Measurements from ENCODE around the gene SIX3.

GRCh38 chr2:44950646-44951045 is 9.1 kb downstream of the SIX3 start:
- no peak for TF ChIP-seq CTCF (IDR thresholded peaks at IDR 0.05; ENCODE audit: extremely low read depth in 1 of 2, insufficient read depth in 1 of 2, low read depth in 1 of 2, low read length in 2 of 2)
- TF ChIP-seq POLR2A (IDR thresholded peaks at IDR 0.05; ENCODE audit: low read depth, low read length): no peak
- no peak for TF ChIP-seq EZH2 (IDR thresholded peaks at IDR 0.05; ENCODE audit: borderline replicate concordance, low read depth, low read length, severe bottlenecking)
- no peak for TF ChIP-seq POLR2AphosphoS5 (IDR thresholded peaks at IDR 0.05; ENCODE audit: insufficient read depth, low read depth, low read length)
- no peak for TF ChIP-seq JUN (IDR thresholded peaks at IDR 0.05; ENCODE audit: borderline replicate concordance, insufficient read depth, insufficient read length, low read depth)
- TF ChIP-seq FOS (IDR thresholded peaks at IDR 0.05; ENCODE audit: borderline replicate concordance, insufficient read depth, low read length): no peak
- no peak for TF ChIP-seq MYC (IDR thresholded peaks at IDR 0.05; ENCODE audit: low read depth, low read length)
- no peak for TF ChIP-seq MAX (IDR thresholded peaks at IDR 0.05; ENCODE audit: insufficient read depth, insufficient read length)
- TF ChIP-seq GATA2 (IDR thresholded peaks at IDR 0.05; ENCODE audit: insufficient read depth, insufficient read length, low read depth, low read length): no peak
